K562 (cell line): ENCODE results near the gene TBC1D5. TPM values are rescaled to one million over a fixed set of nuclear protein-coding genes. Genes with fewer than 3 reads are reported as not detected.

Source experiments
- ARID3A ChIP-seq: IDR thresholded peaks from 2 replicates; pipeline ENCODE4 v1.6.1; 2012; ENCODE audit warnings: low read depth, low read length, improper control_type of control experiment, borderline replicate concordance
- ELF4 ChIP-seq: fragments of 450-650 bp; formaldehyde crosslinking; IDR thresholded peaks from 2 replicates; pipeline ENCODE4 v1.4.0; 2022; ENCODE audit warnings: missing genetic modification characterization
- GATA2 ChIP-seq: sonication (generic); formaldehyde crosslinking; IDR thresholded peaks from 2 replicates; pipeline ENCODE4 v1.4.0; 2020; ENCODE audit warnings: mild to moderate bottlenecking, missing genetic modification reagents
- HDAC2 ChIP-seq: fragments of 450-650 bp; IDR thresholded peaks from 2 replicates; pipeline ENCODE4 v1.6.1; 2016; ENCODE audit warnings: mild to moderate bottlenecking
- HDAC3 ChIP-seq: fragments of 450-650 bp; IDR thresholded peaks from 2 replicates; pipeline ENCODE4 v1.6.1; 2018; ENCODE audit warnings: borderline replicate concordance, mild to moderate bottlenecking, moderate library complexity; ENCODE audit not compliant: partially characterized antibody
- ID3 ChIP-seq, 2 experiments: fragments of 250-450 bp in 1 of 2; fragments of 450-650 bp in 1 of 2; sonication (Bioruptor Pico) in 1 of 2; IDR thresholded peaks; 2 replicates each; pipeline versions ENCODE4 v1.6.1 to v1.8.0; 2016 to 2021; ENCODE audit warnings: mild to moderate bottlenecking in 2 of 2, moderate library complexity in 2 of 2, missing compliant biosample characterization in 1 of 2, missing genetic modification characterization in 1 of 2
- MTA2 ChIP-seq: fragments of 450-650 bp; IDR thresholded peaks from 2 replicates; pipeline ENCODE4 v1.6.1; 2016; ENCODE audit warnings: low read depth
- MYC ChIP-seq, 2 experiments: fragments of 250-450 bp in 1 of 2; sonication (Bioruptor Pico) in 1 of 2; IDR thresholded peaks; 2 replicates each; pipeline versions ENCODE4 v1.5.1 to v1.6.1; 2012 to 2021; ENCODE audit warnings: low read depth in 2 of 2, borderline replicate concordance in 1 of 2, improper control_type of control experiment in 1 of 2, low read length in 1 of 2, mild to moderate bottlenecking in 1 of 2, moderate library complexity in 1 of 2
- POLR2AphosphoS5 ChIP-seq: IDR thresholded peaks from 2 replicates; pipeline ENCODE4 v1.6.1; 2011; ENCODE audit warnings: mild to moderate bottlenecking, low read depth, low read length, moderate library complexity; ENCODE audit not compliant: control insufficient read depth, insufficient read depth
- SOX6 ChIP-seq: fragments of 450-650 bp; IDR thresholded peaks from 2 replicates; pipeline ENCODE4 v1.6.1; 2014; ENCODE audit warnings: mild to moderate bottlenecking
- SREBF2 ChIP-seq: sonication (generic); formaldehyde crosslinking; IDR thresholded peaks from 2 replicates; pipeline ENCODE4 v1.4.0; 2020; ENCODE audit warnings: mild to moderate bottlenecking, missing genetic modification reagents
- TCF3 ChIP-seq: sonication (generic); formaldehyde crosslinking; IDR thresholded peaks from 2 replicates; pipeline ENCODE4 v1.4.0; 2020; ENCODE audit warnings: mild to moderate bottlenecking, missing genetic modification reagents
- ZBTB5 ChIP-seq: fragments of 450-650 bp; IDR thresholded peaks from 2 replicates; pipeline ENCODE4 v1.6.1; 2017; ENCODE audit warnings: antibody characterized with exemption
- ZNF699 ChIP-seq: fragments of 250-450 bp; sonication (Bioruptor Pico); IDR thresholded peaks from 2 replicates; pipeline ENCODE4 v1.8.0; 2021; ENCODE audit warnings: mild to moderate bottlenecking, moderate library complexity; ENCODE audit not compliant: insufficient replicate concordance
- polyA plus RNA-seq, 8 experiments: library from polyadenylated mRNA; depleted of rRNA in 4 of 8; stranded (reverse) in 5 of 8; unstranded in 3 of 8; fragments of >200 nt; fragmentation: Nextera tagmentation in 2 of 8; fragmentation: Illumina TruSeq in 1 of 8; extraction: Ambion mirVana in 2 of 8; extraction: Trizol in 1 of 8; gene quantifications; 2 replicates each; pipeline versions ENCODE4 v1.2.1 to v1.2.3, GENCODE V29; 2011 to 2014; ENCODE audit warnings: inconsistent platforms in 1 of 8, missing spikeins in 1 of 8
- total RNA-seq, 7 experiments: library from RNA; depleted of rRNA in 6 of 7; stranded (reverse); fragments of >200 nt in 6 of 7; fragmentation: Illumina TruSeq in 2 of 7; extraction: Trizol in 2 of 7; gene quantifications; 2 replicates each; pipeline versions ENCODE4 v1.2.1 to v1.2.3, GENCODE V29; 2011 to 2021; ENCODE audit warnings: low replicate concordance in 1 of 7

Gene TBC1D5
- total and polyA plus RNA-seq, 9 of the 15 experiments (the other 6 are each of a cell fraction or from before 2014, with no cell fraction given): 2.9 to 38.1 (median 25.6) TPM

- TF ChIP-seq ARID3A (peak; percentile 68; the same call in 1 of the 2 replicates), MYC (IDR thresholded peaks at IDR 0.05; ENCODE audit: low read depth, low read length) (peak; percentile 50; the same call in 1 of the 2 replicates), MYC (CRISPR knock-in tag; IDR thresholded peaks at IDR 0.05; ENCODE audit: borderline replicate concordance, low read depth) (no peak), ELF4 (CRISPR knock-in tag) (no peak), HDAC3 (no peak), TCF3 (CRISPR knock-in tag) (peak; percentile 86), HDAC2 (no peak), ZBTB5 (no peak), MTA2 (peak; percentile 23; the same call in 1 of the 2 replicates), ZNF699 (peak; percentile 35), POLR2AphosphoS5 (peak; percentile 52; the same call in 1 of the 2 replicates), SREBF2 (no peak), GATA2 (peak; percentile 33; the same call in 1 of the 2 replicates), ID3 (CRISPR knock-in tag; IDR thresholded peaks at IDR 0.05) (no peak), ID3 (tag; IDR thresholded peaks at IDR 0.05) (peak; percentile 68; the same call in 1 of the 2 replicates), SOX6 (peak; percentile 8; the same call in 1 of the 2 replicates)
Observed at GRCh38 chr3:17443142-17443541, 299.3 kb downstream of the TBC1D5 start (continued).
